GM19193 (cell line): ENCODE data around the gene SGPL1.
A peak's percentile ranks its signal among the peaks of the same experiment; 100 is the strongest.

ENCODE experiments used
- POLR2A ChIP-seq: IDR thresholded peaks from 4 replicates; pipeline ENCODE4 v1.6.1; 2011; ENCODE audit not compliant: insufficient read depth, insufficient read length; ENCODE audit errors: extremely low read depth

Gene SGPL1

DNA sequence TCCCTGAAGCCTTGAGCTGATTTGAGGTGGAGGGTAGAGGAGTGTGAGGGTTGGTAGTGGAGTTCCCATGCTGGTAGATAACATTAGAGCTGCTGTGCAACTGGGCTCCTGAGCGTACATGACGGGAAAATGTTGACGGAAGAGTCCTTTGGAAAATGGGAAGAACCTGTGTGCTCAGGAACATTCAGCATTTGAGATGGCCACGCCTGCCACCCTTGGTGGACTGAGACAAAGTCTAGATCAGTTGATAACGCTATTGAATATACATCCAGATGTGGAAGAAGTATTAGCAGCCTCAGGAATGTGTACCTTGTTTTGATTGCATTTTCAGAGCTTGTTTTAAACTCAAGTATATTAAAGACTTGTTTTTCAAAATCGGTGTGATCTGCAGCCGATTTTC is 56.5 kb downstream of the SGPL1 start:
- TF ChIP-seq POLR2A = no peak

- no peak for TF ChIP-seq POLR2A
These were observed 58.3 kb downstream of the SGPL1 start for GRCh38 chr10:70874061-70874460.

DNA sequence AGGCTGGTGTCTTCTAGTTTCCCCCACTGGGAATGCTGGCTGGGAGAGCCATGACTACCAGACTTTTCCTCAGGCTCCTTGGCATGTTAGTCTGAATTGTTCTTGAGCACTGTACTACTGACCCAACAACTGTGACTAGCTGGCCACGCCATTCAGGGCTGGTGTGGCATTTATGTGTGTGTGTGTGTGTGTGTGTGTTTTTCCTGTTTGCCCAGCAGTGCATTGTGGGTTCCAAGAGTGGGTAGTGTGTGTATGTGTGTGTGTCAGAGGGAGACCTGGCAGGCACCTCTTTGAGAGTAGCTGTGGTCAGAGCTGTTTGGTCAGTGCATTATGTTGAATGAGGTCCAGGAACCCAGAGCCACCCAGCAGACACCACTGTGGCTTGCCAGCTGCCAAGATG is 63.5 kb downstream of the SGPL1 start:
- TF ChIP-seq POLR2A = no peak

- no peak for TF ChIP-seq POLR2A
These were observed 64.4 kb downstream of the SGPL1 start for GRCh38 chr10:70880077-70880534.

GRCh38 chr10:70884741-70885140 is 69.0 kb downstream of the SGPL1 start:
- TF ChIP-seq POLR2A = no peak

- no peak for TF ChIP-seq POLR2A
These were observed 69.7 kb downstream of the SGPL1 start for GRCh38 chr10:70885481-70885880.

DNA sequence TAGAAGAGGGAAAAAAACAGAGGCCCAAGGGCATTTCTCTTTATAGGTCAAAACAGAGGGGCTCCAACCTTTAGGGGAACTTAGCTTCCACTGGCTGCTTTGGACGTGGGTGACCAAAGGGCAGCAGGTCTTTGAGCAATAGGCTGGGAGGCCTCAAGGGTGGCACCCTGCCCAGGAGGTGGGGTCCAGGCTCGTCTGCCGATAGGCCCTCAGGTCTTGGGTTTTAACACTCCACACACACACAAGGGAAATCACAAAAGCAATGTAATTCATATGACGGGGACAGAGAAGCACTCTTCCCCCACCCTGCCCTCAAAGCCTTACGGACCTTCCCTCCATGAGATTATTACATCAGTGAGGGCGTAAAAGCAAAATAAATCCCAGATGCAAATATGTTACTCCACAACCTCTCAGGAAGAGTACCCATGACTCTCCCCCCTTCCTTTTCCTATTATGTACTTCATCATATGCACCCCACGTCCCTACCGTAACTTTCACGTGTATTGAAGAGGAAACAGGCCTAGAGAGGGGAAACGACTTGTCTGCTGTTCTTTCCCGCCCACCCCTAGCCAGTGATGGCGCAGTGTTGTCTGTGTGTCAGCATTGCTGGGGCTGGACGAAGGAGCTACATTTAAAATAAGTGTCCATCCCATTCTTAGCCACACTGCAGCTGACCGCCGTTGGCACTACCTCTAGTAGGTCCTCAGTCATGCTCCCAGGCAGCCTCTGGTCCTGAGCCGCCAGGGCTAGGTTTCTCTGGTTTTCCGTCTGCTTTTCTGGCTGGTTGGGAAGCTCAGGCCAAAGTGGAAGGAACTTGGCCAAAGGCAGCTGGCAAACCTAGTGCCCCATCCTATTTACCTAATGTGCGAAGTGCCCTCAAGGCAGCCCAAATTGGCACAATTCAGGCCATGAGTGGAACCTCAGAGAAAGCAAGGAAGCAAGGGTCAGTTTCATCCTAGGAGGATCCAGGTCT is 70.5 kb downstream of the SGPL1 start:
- TF ChIP-seq POLR2A = no peak

GRCh38 chr10:70886921-70887665 is 71.3 kb downstream of the SGPL1 start:
- TF ChIP-seq POLR2A = no peak

- peak; percentile 59 for TF ChIP-seq POLR2A
These were observed 72.4 kb downstream of the SGPL1 start, which contains the start of gene PCBD1 for GRCh38 chr10:70887804-70888800. Gene PCBD1 (minus strand): TSS chr10:70888565. CDS start chr10:70888533, 32 bp downstream.

- no peak for TF ChIP-seq POLR2A
These were observed 73.5 kb downstream of the SGPL1 start for GRCh38 chr10:70889291-70889690.

DNA sequence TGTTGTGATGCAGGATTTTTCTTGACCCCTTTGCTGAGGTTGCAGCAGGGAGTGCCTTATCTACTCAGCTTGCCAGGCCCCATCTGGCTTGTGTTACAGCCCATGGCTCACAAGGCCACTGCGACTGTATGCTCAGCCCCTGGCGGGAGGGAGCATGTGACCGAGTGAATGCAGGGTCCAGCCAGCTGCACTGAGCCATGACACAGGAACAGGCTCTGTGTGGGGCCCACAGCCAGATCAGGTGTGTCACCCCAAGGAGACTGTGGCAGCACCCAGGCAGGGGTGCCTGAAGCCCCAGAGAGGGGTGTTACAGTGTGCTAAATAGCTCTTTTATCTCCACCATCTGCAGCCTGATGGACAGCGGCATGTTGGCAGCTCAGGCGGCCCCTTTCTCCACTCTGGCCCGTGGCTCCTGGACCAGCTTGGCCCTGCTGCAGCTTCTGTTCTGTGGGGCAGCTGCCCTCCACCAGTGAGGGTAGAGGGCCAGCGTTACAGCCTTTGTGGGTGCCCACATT is 75.2 kb downstream of the SGPL1 start:
- no peak for TF ChIP-seq POLR2A

DNA sequence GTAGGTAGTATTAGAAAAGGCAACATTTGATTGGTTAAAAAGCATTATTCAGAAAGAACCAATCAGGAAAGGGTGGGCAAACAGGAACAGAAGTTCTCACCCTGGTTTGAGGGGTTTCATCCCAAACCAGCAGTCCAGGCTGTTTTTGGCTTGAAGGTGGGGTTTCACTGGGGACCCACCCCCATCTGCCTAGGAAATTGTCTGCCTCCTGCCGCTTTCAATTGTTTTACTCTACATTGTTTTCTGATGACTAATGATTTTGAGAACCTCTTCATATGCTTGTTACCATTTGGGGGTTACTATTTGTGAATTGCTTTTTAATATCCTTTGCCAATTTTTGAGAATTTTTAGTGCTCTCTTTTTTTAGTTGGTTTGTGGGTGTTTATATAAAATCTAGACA is 75.9 kb downstream of the SGPL1 start:
- no peak for TF ChIP-seq POLR2A

DNA sequence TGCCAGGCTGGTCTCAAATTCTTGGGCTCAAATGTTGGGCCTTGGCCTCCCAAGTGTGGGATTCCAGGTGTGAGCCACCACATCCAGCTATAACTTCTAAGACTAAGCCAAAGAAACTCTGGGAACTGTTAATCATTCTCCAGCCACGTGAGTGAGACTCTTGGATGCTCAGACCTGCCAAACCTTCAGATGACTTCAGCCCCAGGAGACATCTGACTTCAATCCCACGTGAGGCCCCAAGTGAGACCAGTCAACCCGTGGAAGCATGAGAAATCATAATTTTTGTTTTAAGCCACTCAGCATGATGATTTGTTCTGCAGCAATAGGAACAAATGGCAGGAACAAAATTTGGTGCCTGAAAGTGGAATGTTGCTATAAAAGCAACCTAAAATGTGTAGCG is 76.9 kb downstream of the SGPL1 start:
- TF ChIP-seq POLR2A = no peak
